HG02973 (cell line): ENCODE results near the gene ADCK2.
A peak's percentile ranks its signal among the peaks of the same experiment; 100 is the strongest.
"Not testable (repeated sequence)": the region's sequence is repeated elsewhere in the genome, so short reads cannot be mapped to it uniquely, and the experiment has no call there.

Source experiments
- ATAC-seq: cut with Tn5 transposase; IDR thresholded peaks from one replicate; pipeline ENCODE4 v1.9.1; 2021; ENCODE audit warnings: moderate library complexity; ENCODE audit not compliant: unreplicated experiment

The ADCK2 gene

DNA sequence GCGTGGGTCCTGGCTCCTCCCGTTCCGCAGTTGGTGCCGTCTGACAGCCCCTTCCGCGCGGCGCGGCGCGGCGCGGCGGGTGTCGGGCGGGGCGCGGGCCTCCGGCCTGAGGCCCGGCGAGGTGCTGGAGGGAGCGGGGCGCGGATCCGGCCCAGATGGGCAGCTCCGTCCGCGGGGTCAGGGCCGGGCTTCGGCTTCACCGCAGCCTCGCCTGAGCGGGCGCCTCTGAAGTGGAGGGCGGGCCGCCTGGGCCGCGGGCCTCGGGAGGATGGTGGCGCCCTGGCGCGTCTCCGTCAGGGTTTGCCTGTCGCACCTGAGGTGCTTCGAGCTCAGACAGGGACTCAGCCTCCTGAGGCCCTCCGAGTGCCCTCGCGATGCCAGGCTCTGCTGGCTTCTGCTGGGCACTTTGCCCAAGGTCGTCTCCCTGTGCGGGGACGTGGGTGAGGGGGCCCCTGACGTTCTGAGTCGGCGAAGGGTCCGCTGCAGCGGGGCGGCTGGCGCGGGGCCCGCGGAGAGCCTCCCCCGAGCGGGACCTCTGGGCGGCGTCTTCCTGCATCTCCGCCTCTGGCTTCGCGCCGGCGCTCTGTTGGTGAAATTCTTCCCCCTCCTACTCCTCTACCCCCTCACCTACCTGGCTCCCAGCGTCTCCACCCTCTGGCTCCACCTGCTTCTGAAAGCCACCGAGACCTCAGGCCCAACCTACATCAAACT lies 473 bp downstream of the ADCK2 start:
- ATAC-seq: peak; percentile 32

- no peak for ATAC-seq
Measured at GRCh38 chr7:140673774-140674155, 1.0 kb downstream of the ADCK2 start.

- peak; percentile 44 for ATAC-seq
Measured at GRCh38 chr7:140674356-140674800, 1.6 kb downstream of the ADCK2 start.

GRCh38 chr7:140674899-140675701 lies 2.4 kb downstream of the ADCK2 start:
- ATAC-seq: no peak

- no peak for ATAC-seq
Measured at GRCh38 chr7:140675726-140676125, 3.0 kb downstream of the ADCK2 start.

GRCh38 chr7:140676306-140676705 lies 3.6 kb downstream of the ADCK2 start:
- peak; percentile 47 for ATAC-seq

DNA sequence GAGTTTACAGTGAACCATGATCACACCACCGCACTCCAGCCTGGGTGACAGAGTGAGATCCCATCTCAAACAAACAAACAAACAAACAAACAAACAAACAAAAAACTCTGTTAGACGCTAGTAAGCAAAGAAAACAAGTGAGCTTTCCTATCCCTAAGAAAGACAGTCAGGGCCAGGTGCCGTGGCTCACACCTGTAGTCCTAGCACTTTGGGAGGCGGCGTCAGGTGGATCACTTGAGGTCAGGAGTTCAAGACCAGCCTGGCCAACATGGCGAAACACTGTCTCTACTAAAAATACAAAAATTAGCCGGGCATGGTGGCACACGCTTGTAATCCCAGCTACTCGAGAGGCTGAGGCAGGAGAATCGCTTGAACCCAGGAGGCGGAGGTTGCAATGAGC lies 4.2 kb downstream of the ADCK2 start:
- ATAC-seq: not testable (repeated sequence)

DNA sequence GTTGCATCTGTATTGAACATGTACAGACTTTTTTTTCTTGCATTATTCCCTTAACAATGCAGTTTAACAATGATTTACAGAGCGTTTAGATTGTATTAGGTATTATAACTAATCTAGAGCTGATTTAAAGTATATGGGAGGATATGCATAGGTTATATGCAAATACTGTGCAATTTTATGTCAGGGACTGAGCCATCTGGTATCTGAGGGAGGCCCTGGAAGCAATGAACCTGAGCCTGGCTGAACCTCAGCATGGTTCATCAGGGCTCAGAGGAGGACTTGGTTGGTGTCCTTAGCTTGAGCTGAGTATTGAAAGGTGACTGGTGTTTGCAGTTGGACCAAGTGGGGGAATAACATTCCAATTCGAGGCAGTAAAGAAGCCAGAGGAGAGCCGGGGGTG lies 4.8 kb downstream of the ADCK2 start:
- no peak for ATAC-seq

- no peak for ATAC-seq
Measured at GRCh38 chr7:140678081-140678815, 5.5 kb downstream of the ADCK2 start.

DNA sequence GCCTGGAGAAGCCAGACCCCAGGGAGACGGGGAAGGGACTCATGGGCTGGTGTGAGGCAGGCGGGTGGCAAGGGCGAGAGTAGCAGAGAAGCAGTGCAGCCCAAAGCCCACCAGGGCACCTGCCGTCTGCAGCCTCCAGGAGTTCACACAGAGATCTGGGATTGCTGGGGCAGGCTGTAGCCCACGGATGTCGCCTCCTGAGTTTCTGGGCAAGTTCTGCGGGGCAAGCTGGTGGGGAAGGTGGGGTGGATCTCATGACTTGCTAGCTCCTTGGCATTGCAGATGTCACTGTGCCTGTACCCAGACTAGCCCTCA lies 6.0 kb downstream of the ADCK2 start:
- ATAC-seq: no peak

DNA sequence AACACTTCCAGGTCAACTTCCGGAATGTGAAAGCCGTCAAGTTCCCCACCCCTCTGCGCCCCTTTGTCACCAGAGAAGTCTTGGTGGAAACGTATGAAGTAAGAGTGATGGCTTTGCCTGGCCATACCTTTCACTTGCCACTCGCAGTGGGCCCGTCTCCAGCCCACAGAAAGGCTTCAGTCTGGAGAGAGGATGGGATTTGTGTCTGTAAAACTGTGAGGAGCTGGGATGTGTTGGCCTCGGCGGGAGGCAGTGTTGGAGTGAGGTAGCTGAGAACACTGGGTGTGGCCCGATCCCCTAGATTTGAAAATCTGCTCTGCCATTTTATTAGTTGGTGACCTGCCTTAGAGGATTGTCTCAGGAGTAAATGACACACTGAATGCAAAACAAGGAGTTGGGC lies 6.4 kb downstream of the ADCK2 start:
- no peak for ATAC-seq

DNA sequence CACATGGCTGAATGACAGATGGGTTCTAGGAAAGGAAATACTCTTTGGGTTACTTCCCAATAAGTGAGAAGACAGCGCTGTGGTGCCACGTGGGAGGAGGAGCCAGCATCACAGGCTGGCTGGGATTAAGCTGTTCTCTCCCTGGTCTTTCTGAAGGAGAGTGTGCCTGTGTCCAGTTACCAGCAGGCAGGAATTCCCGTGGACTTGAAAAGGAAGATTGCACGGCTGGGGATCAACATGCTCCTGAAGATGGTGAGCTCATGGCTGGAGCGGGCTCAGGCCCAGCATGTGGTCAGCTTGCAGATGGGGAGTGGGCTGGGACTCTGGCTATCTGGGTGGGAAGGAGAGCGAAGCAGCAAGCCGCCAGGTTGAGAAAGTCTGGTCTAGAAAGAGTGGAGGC lies 8.1 kb downstream of the ADCK2 start:
- no peak for ATAC-seq

DNA sequence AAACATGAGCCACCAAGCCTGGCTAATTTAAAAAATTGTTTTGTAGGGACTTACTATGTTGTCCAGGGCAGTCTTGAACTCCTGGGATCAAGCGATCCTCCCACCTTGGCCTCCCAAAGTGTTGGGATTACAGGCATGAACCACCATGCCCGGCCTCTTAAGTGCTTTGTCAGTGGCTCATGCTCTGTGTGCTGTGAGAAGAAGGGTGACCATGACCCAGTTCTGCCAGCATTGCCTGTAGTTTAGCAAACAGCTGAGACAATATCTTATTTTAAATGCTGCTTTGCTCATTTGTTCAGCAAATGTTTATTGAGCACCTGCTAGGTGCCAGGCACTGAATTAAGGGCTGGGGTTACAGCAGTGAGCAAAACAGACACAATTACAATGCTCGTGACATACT lies 9.0 kb downstream of the ADCK2 start:
- no peak for ATAC-seq

- ATAC-seq: no peak
Measured at GRCh38 chr7:140683657-140684056, 10.9 kb downstream of the ADCK2 start.

DNA sequence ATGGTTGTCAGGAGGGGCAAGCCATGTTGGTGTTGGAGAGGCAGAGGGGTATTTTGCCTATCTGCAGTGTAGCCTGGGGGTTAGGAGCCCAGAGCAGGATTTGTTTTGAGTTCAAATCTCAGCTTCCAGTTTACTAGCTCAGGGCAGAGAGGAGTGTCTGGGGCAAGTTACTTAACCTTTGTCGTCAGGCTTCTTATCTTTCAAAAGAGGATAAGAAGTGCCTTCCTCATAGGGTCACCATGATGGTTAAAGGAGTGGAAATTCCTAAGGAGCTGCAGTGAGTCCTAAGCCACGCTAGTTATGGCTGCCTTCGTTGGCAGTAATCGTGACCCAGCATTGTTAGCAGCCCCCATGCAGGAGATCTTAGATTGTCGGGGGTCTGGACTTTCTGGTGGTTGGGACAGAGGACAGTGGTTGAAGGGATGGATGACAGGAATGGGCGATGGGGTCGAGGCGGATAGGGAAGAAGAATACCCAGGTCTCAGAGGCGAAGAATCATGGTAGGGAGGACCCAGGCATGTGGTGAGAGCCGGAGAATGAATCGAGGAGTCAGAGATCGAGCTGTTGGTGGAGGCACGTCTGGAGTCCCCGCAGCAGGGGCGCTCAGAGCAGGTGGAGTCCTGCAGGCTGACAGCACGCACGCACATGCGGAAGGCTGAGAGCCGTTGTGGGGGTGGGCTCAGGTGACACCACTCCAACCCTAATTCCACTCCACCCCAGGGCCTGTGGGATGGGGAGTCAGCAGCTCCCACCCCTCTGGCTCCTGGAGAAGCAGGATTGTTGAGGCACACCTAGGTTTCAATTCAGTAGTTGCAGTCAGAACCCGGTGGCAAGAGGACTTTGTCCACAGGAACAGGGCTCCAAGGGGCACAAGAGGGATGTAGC lies 11.6 kb downstream of the ADCK2 start:
- ATAC-seq: no peak

GRCh38 chr7:140685407-140686087 lies 12.8 kb downstream of the ADCK2 start:
- no peak for ATAC-seq

DNA sequence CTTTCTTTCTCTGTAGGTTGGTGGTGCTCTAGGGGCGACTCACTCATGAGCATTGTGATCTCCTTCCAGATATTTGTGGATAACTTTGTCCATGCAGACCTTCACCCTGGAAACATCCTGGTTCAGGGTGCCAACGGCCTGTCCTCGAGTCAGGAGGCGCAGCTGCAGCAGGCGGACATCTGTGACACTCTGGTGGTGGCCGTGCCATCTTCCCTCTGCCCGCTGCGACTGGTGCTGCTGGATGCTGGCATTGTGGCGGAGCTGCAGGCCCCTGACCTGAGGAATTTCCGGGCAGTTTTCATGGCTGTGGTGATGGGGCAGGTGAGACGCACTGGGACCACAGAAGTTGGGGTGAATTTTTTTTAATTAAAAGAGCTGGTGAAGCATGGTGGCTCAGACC lies 14.2 kb downstream of the ADCK2 start:
- ATAC-seq: no peak

DNA sequence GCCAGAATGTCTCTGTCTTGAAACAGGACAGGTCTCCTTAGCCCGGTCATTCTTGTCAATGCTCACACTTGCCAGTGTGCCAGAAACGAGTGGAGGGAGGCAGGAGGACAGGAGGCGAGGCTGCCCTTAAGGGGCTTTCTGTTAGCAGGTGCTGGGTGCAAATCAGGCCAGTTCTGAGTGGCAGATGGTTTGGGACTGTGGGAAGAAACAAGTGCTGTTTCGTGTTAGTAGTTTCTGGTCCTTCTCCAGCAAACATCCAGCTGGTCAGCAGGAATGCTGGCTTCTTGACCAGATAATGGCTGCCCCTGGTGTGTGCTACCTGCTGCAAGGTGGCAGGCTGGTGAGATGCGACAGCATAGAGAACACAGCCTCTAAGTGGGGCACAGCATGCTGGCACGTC lies 15.6 kb downstream of the ADCK2 start:
- ATAC-seq: no peak

DNA sequence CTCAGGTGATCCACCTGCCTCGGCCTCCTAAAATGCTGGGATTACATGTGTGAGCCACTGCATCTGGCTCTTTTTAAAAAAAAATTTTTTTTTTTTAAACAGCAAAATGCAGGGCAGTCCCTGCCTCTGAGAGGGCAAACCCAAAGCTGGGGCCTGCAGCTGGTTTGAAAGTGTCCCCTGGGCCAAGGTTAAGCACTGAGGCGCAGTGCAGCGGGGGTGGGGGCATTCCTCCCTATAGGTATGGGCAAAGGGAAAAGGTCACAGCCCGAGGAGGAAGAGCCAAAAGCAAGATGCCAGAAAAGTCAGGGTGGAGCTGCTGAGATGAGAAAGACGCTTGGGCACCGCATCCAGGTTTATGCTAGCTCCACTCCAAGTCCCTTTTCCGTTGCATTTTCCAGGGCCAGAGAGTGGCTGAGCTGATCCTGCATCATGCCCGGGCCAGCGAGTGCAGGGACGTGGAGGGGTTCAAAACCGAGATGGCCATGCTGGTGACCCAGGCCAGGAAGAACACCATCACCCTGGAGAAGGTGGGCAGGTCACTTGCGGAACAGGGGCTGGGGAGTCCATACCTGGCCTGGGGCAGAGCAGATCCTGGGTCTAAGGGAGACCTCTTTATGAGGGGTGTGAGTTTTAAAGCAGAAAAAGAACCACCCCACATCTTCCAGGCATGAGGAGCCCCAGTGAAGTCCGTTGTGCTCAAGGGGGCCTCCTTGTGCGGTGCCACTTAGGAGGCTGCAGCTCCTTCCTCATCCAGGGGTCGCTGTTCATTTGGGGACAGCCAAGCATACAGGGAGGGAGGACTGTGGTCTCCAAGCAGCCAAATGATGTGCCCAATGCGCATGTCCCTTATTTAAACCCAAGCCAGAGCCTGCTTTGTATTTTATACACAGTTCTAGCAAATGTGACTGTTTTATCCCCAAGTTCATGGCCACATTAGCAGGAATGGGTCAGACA lies 16.7 kb downstream of the ADCK2 start:
- ATAC-seq: no peak
